Thoracic aorta (tissue), 2 donors: ENCODE data around the gene TRIM72. TPM values are rescaled to one million over a fixed set of nuclear protein-coding genes. Genes with fewer than 3 reads are reported as not detected.

Experiments used
- ATAC-seq: fragments of 150-250 bp; one replicate; pipeline ENCODE4 v1.8.0; 2017; ENCODE audit warnings: low read depth; ENCODE audit not compliant: insufficient number of reproducible peaks, low FRiP score
- DNase-seq: peaks from one replicate; pipeline ENCODE4 v3.0.0-alpha.2; 2020; ENCODE audit warnings: low spot score
- H3K27ac ChIP-seq, 2 donors: fragments of 200-600 bp; sonication (generic); 1 replicate in 1 of 2; 2 replicates in 1 of 2; pipeline ENCODE4 v1.5.1; 2016; ENCODE audit warnings: mild to moderate bottlenecking in 2 of 2, moderate library complexity in 2 of 2
- H3K27me3 ChIP-seq: fragments of 200-600 bp; sonication (generic); replicated peaks from 2 replicates; pipeline ENCODE4 v1.6.0; 2016; ENCODE audit warnings: mild to moderate bottlenecking; ENCODE audit not compliant: insufficient read depth
- H3K36me3 ChIP-seq: fragments of 200-600 bp; sonication (generic); one replicate; pipeline ENCODE4 v1.5.1; 2016
- H3K4me1 ChIP-seq, 2 donors: fragments of 200-600 bp; sonication (generic); 1 replicate in 1 of 2; 2 replicates in 1 of 2; pipeline versions ENCODE4 v1.5.1 to v1.6.0; 2016; ENCODE audit warnings: low read depth in 2 of 2, mild to moderate bottlenecking in 1 of 2; ENCODE audit not compliant: control insufficient read depth in 1 of 2
- H3K4me3 ChIP-seq: fragments of 200-600 bp; sonication (generic); 2 replicates; pipeline ENCODE4 v1.5.1; 2016; ENCODE audit warnings: mild to moderate bottlenecking
- H3K9me3 ChIP-seq: fragments of 200-600 bp; sonication (generic); 2 replicates; pipeline ENCODE4 v1.5.1; 2016
- CTCF ChIP-seq: fragments of 200-600 bp; sonication (generic); IDR thresholded peaks from one replicate; pipeline ENCODE4 v1.5.1; 2019; ENCODE audit warnings: antibody characterized with exemption
- total RNA-seq, 2 donors: library from RNA; depleted of rRNA; stranded (reverse); fragments of >200 nt; gene quantifications; one replicate each; pipeline versions ENCODE4 v1.1.0 to v1.2.3, GENCODE V29; 2016

The TRIM72 gene
- total RNA-seq, 2 donors from 2014 or later, result 0.07 TPM; not detected in 1

DNA sequence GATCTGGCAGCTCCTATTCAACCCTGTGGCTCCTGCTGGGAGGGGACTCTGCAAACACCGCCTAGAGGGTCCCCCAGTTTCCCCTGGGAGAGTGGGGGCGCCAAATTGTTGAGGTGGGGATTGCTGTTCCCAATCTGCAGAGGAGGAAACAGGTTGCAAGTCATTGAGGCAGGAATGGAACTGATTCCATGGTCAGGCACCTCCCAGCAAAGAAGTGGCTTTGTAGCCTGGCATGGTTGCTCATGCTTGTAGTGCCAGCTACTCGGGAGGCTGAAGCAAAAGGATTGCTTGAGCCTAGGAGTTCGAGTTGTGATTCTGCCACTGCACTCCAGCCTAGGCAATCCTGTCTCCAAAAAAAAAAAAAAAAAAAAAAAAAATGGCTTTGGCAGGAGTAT, 3.2 kb downstream of the TRIM72 start:
- no peak overlapping the region for H3K27ac ChIP-seq
- H3K4me1 ChIP-seq, result peaks cover 16 to 27% of the 10 kb centered on the region in 2 donors
- no peaks in the 10 kb centered on the region for H3K27me3 ChIP-seq
- ATAC-seq, result no peak
- peak overlapping the region; percentile 73 for H3K4me3 ChIP-seq
- no peaks in the 10 kb centered on the region for H3K9me3 ChIP-seq
- H3K36me3 ChIP-seq, result no peaks in the 10 kb centered on the region
- DNase-seq, result no peak
- TF ChIP-seq CTCF, result no peak

DNA sequence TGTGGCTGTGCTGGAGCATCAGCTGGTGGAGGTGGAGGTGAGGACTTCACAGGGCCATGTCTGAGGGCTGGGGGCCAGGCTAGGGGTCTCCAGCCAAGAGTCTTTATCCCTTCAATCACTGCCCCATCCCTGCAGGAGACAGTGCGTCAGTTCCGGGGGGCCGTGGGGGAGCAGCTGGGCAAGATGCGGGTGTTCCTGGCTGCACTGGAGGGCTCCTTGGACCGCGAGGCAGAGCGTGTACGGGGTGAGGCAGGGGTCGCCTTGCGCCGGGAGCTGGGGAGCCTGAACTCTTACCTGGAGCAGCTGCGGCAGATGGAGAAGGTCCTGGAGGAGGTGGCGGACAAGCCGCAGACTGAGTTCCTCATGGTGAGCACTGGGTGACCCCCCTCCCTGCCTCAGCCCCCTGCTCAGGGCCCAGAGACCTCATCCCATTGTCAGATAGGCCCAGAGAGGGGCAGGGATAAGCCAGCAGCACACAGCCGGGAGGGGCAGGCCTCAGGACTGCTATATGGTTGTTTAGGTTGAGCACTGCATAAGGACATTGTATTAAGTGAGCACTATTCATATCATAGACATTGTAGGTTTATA, 5.3 kb downstream of the TRIM72 start:
- Histone ChIP-seq H3K4me3 (no peak overlapping the region), H3K9me3 (no peaks in the 10 kb centered on the region), H3K4me1 (peaks cover 16 to 27% of the 10 kb centered on the region in 2 donors), H3K27me3 (no peaks in the 10 kb centered on the region), H3K36me3 (no peaks in the 10 kb centered on the region), H3K27ac (no peak overlapping the region)
- ATAC-seq, result no peak
- DNase-seq, result no peak
- no peak for TF ChIP-seq CTCF

DNA sequence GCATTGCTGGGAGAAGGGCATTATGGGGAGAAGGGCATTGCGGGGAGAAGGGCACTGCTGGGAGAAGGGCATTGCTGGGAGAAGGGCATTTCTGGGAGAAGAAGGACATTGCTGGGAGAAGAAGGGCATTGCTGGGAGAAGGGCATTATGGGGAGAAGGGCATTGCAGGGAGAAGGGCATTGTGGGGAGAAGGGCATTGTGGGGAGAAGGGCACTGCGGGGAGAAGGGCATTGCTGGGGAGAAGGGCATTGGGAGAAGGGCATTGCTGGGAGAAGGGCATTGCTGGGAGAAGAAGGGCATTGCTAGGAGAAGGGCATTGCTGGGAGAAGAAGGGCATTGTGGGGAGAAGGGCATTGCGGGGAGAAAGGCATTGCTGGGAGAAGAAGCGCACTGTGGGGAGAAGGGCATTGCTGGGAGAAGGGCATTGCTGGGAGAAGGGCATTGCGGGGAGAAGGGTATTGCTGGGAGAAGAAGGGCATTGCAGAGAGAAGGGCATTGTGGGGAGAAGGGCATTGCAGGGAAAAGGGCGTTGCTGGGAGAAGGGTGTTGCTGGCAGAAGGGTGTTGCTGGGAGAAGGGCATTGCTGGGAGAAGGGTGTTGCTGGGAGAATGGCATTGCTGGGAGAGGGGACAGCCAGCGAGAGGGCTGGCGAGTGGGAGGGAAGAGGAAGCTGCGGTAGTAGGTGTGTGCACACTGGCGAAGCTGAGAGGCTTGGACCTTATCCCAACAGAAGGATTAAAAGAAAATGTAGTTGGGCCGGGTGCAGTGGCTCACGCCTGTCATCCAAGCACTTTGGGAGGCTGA, 7.6 kb downstream of the TRIM72 start:
- no peak overlapping the region for H3K4me3 ChIP-seq
- H3K27ac ChIP-seq, result no peak overlapping the region
- TF ChIP-seq CTCF, result no peak
- no peaks in the 10 kb centered on the region for H3K27me3 ChIP-seq
- ATAC-seq (no peak), DNase-seq (no peak)
- H3K4me1 ChIP-seq, result peaks cover 6% of the 10 kb centered on the region in 2 donors
- no peaks in the 10 kb centered on the region for H3K9me3 ChIP-seq
- no peaks in the 10 kb centered on the region for H3K36me3 ChIP-seq

GRCh38 chr16:31223044-31223443, 9.1 kb downstream of the TRIM72 start:
- Histone ChIP-seq H3K27me3 (no peaks in the 10 kb centered on the region), H3K4me1 (no peaks in the 10 kb centered on the region), H3K36me3 (no peaks in the 10 kb centered on the region), H3K27ac (no peak overlapping the region), H3K4me3 (no peak overlapping the region), H3K9me3 (no peaks in the 10 kb centered on the region)
- TF ChIP-seq CTCF, result no peak
- ATAC-seq (no peak), DNase-seq (no peak)

- no peak for TF ChIP-seq CTCF
- H3K4me3 ChIP-seq, result no peak overlapping the region
- ATAC-seq (no peak), DNase-seq (no peak)
- H3K36me3 ChIP-seq, result no peaks in the 10 kb centered on the region
- H3K9me3 ChIP-seq, result no peaks in the 10 kb centered on the region
- H3K27ac ChIP-seq, result no peak overlapping the region
- no peaks in the 10 kb centered on the region for H3K4me1 ChIP-seq
- no peaks in the 10 kb centered on the region for H3K27me3 ChIP-seq
Observed at GRCh38 chr16:31224092-31224955, 10.4 kb downstream of the TRIM72 start.
